HCT116 (cell line): ENCODE results near the gene SELENBP1. TPM values are rescaled to one million over a fixed set of nuclear protein-coding genes. Genes with fewer than 3 reads are reported as not detected.

Experiments
- ATAC-seq: fragments of 200-7000 bp; cut with Tn5 transposase; 2 replicates; pipeline ENCODE4 v1.9.1; 2020; ENCODE audit warnings: mild to moderate bottlenecking, moderate library complexity
- BruUV-seq: library from RNA; stranded (reverse); fragments of 400-500 nt; replicated peaks from 2 replicates; lab custom pipeline; 2021; lab: Mats Ljungman, UMichigan
- CTCF ChIA-PET: fragments of 300-600 bp; sonication (Branson Sonifier 250); formaldehyde crosslinking; loops from one replicate; lab custom pipeline; 2021; ENCODE audit warnings: antibody characterized with exemption; lab: Charles Lee
- POLR2A ChIA-PET: fragments of 300-600, 350-600 bp; sonication (Branson Sonifier 250); formaldehyde crosslinking; loops from one replicate; lab custom pipeline; 2021; ENCODE audit warnings: antibody characterized with exemption; lab: Charles Lee
- RAD21 ChIA-PET, 2 experiments: fragments of 300-600 bp; sonication (Branson Sonifier 250); formaldehyde crosslinking; loops; one replicate each; lab custom pipeline; 2023; ENCODE audit warnings: low total read pairs in 2 of 2; ENCODE audit not compliant: uncharacterized antibody in 2 of 2, unreplicated experiment in 2 of 2, low non-redundant PET in 1 of 2; lab: Charles Lee
- DNase-seq: peaks from one replicate; pipeline ENCODE4 v3.0.0-alpha.2; 2010; ENCODE audit warnings: low read depth, low spot score
- H2AFZ ChIP-seq: fragments of 200-600 bp; shearing (Covaris generic), sonication (generic); 2 replicates; pipeline ENCODE4 v1.6.1; 2017; ENCODE audit warnings: low read depth, mixed run types, mixed read lengths, antibody characterized with exemption, low read length; ENCODE audit not compliant: poor library complexity, severe bottlenecking
- H3K27ac ChIP-seq: 2 replicates; pipeline ENCODE4 v1.5.1; 2012; ENCODE audit warnings: low read depth, low read length
- H3K27me3 ChIP-seq: fragments of 200-600 bp; sonication (generic); 2 replicates; pipeline ENCODE4 v1.6.1; 2016; ENCODE audit warnings: mixed run types, low read length, mixed read lengths; ENCODE audit not compliant: insufficient read depth
- H3K36me3 ChIP-seq, 2 experiments: fragments of 200-500 bp in 1 of 2; fragments of 200-600 bp in 1 of 2; sonication (Bioruptor generic) in 1 of 2; sonication (generic) in 1 of 2; 2 replicates each; pipeline versions ENCODE4 v1.5.1 to v1.6.1; 2014 to 2016; ENCODE audit warnings: low read length in 2 of 2, inconsistent platforms in 1 of 2, mixed read lengths in 1 of 2, mixed run types in 1 of 2; ENCODE audit not compliant: insufficient read depth in 2 of 2, control insufficient read depth in 1 of 2
- H3K4me1 ChIP-seq, 2 experiments: fragments of 200-600 bp in 1 of 2; sonication (generic) in 1 of 2; 2 replicates each; pipeline versions ENCODE4 v1.5.1 to v1.6.1; 2012 to 2017; ENCODE audit warnings: low read length in 2 of 2, inconsistent platforms in 1 of 2, mild to moderate bottlenecking in 1 of 2, mixed read lengths in 1 of 2, mixed run types in 1 of 2, moderate library complexity in 1 of 2; ENCODE audit not compliant: insufficient read depth in 2 of 2, control insufficient read depth in 1 of 2
- H3K4me2 ChIP-seq: fragments of 200-600 bp; sonication (generic); 2 replicates; pipeline ENCODE4 v1.6.1; 2017; ENCODE audit warnings: mixed run types, low read length, mixed read lengths
- H3K4me3 ChIP-seq, 2 experiments: fragments of 200-600 bp in 1 of 2; sonication (generic) in 1 of 2; replicated peaks in 1 of 2; 2 replicates each; pipeline ENCODE4 v1.5.1; 2011 to 2016; ENCODE audit warnings: low read length in 2 of 2, control low read depth in 1 of 2, low read depth in 1 of 2, mild to moderate bottlenecking in 1 of 2, mixed read lengths in 1 of 2, mixed run types in 1 of 2
- H3K79me2 ChIP-seq: fragments of 200-600 bp; sonication (generic); 2 replicates; pipeline ENCODE4 v1.6.1; 2017; ENCODE audit warnings: mild to moderate bottlenecking, mixed run types, low read length, moderate library complexity, mixed read lengths; ENCODE audit not compliant: insufficient read depth
- H3K9ac ChIP-seq: fragments of 200-600 bp; sonication (generic); 2 replicates; pipeline ENCODE4 v1.6.1; 2016; ENCODE audit warnings: low read length, mixed read lengths
- H3K9me2 ChIP-seq: fragments of 200-600 bp; sonication (generic), shearing (Covaris generic); 2 replicates; pipeline ENCODE4 v1.6.1; 2017; ENCODE audit warnings: mixed run types, mild to moderate bottlenecking, moderate library complexity; ENCODE audit not compliant: insufficient read depth
- H3K9me3 ChIP-seq, 2 experiments: fragments of 200-500 bp in 1 of 2; fragments of 200-600 bp in 1 of 2; sonication (Bioruptor generic) in 1 of 2; sonication (generic) in 1 of 2; 2 replicates each; pipeline ENCODE4 v1.6.1; 2014 to 2017; ENCODE audit warnings: low read length in 2 of 2, mixed read lengths in 2 of 2, inconsistent platforms in 1 of 2, low read depth in 1 of 2, mild to moderate bottlenecking in 1 of 2, mixed run types in 1 of 2, moderate library complexity in 1 of 2; ENCODE audit not compliant: control insufficient read depth in 1 of 2, insufficient read depth in 1 of 2
- H4K20me1 ChIP-seq: fragments of 200-600 bp; sonication (generic), shearing (Covaris generic); 2 replicates; pipeline ENCODE4 v1.6.1; 2017; ENCODE audit warnings: mixed run types, mild to moderate bottlenecking, moderate library complexity; ENCODE audit not compliant: insufficient read depth
- ATF3 ChIP-seq: IDR thresholded peaks from 2 replicates; pipeline ENCODE4 v1.6.1; 2012
- CBX3 ChIP-seq: IDR thresholded peaks from 2 replicates; pipeline ENCODE4 v1.6.1; 2012; ENCODE audit warnings: low read depth
- EGR1 ChIP-seq: IDR thresholded peaks from 2 replicates; pipeline ENCODE4 v1.6.1; 2012; ENCODE audit warnings: low read depth
- ELF1 ChIP-seq: IDR thresholded peaks from 2 replicates; pipeline ENCODE4 v1.6.1; 2012; ENCODE audit warnings: low read depth, borderline replicate concordance
- EZH2phosphoT487 ChIP-seq: fragments of 200-600 bp; IDR thresholded peaks from 2 replicates; pipeline ENCODE4 v1.6.1; 2018; ENCODE audit warnings: antibody characterized with exemption, borderline replicate concordance
- JUND ChIP-seq: IDR thresholded peaks from 2 replicates; pipeline ENCODE4 v1.6.1; 2012
- POLR2A ChIP-seq: IDR thresholded peaks from 2 replicates; pipeline ENCODE4 v1.7.0; 2011; ENCODE audit warnings: borderline replicate concordance; ENCODE audit not compliant: insufficient read depth, insufficient read length; ENCODE audit errors: extremely low read depth
- POLR2AphosphoS5 ChIP-seq: IDR thresholded peaks from 2 replicates; pipeline ENCODE4 v1.6.1; 2011; ENCODE audit warnings: mild to moderate bottlenecking, low read depth, low read length, moderate library complexity
- RAD21 ChIP-seq: IDR thresholded peaks from 2 replicates; pipeline ENCODE4 v1.6.1; 2012; ENCODE audit warnings: low read depth, mild to moderate bottlenecking
- SIN3A ChIP-seq: IDR thresholded peaks from 2 replicates; pipeline ENCODE4 v1.6.1; 2012; ENCODE audit warnings: low read depth
- SP1 ChIP-seq: IDR thresholded peaks from 2 replicates; pipeline ENCODE4 v1.6.1; 2012; ENCODE audit warnings: low read depth
- SRF ChIP-seq: IDR thresholded peaks from 2 replicates; pipeline ENCODE4 v1.6.1; 2012; ENCODE audit warnings: low read depth
- ZBTB33 ChIP-seq: IDR thresholded peaks from 2 replicates; pipeline ENCODE4 v1.6.1; 2011; ENCODE audit warnings: mild to moderate bottlenecking, low read length, moderate library complexity; ENCODE audit not compliant: insufficient replicate concordance; ENCODE audit errors: extremely low read depth
- ZFX ChIP-seq: fragments of 450-650 bp; IDR thresholded peaks from 2 replicates; pipeline ENCODE4 v1.6.1; 2017
- ZNF274 ChIP-seq: fragments of 200-500 bp; sonication (Bioruptor generic); IDR thresholded peaks from 2 replicates; pipeline ENCODE4 v1.6.1; 2014; ENCODE audit warnings: mild to moderate bottlenecking, low read depth, low read length, inconsistent platforms
- intact Hi-C: fragments of 100-400 bp; cut with micrococcal nuclease; formaldehyde crosslinking; loops from 2 replicates; pipeline ENCODE4 v1.10.0; 2022
- total RNA-seq: library from RNA; stranded (reverse); gene quantifications from one replicate; pipeline ENCODE4 v1.2.1, GENCODE V29; 2021; ENCODE audit not compliant: unreplicated experiment

SELENBP1 gene
- total RNA-seq, 1 experiment from 2014 or later: 0.42 TPM

- TF ChIP-seq CBX3 (no peak), SRF (no peak), ATF3 (no peak), ZBTB33 (no peak), POLR2AphosphoS5 (no peak), ZNF274 (no peak), ZFX (no peak), EGR1 (no peak), SIN3A (no peak), EZH2phosphoT487 (no peak), ELF1 (no peak), RAD21 (no peak), JUND (no peak), POLR2A (no peak), SP1 (no peak)
- POLR2A ChIA-PET: no interaction called here
- ATAC-seq: no peak
- Histone ChIP-seq H3K4me1 (no peaks in the 10 kb centered on the region), H4K20me1 (no peaks in the 10 kb centered on the region), H2AFZ (no peak overlapping the region), H3K4me3 (no peak overlapping the region), H3K9me2 (no peaks in the 10 kb centered on the region), H3K4me2 (no peak overlapping the region), H3K79me2 (no peaks in the 10 kb centered on the region), H3K9ac (no peak overlapping the region), H3K27me3 (no peaks in the 10 kb centered on the region), H3K36me3 (peaks cover 37 to 66% of the 10 kb centered on the region in 2 experiments), H3K9me3 (no peaks in the 10 kb centered on the region), H3K27ac (no peak overlapping the region)
- DNase-seq: no peak
- intact Hi-C loops: no loop called here
- RAD21 ChIA-PET: no interaction called here
- CTCF ChIA-PET: no interaction called here
- no TSS peak for BruUV-seq
Observed at GRCh38 chr1:151408891-151409290, 36.4 kb upstream of the SELENBP1 start.
